GM18508 (cell line): ENCODE results near the gene GPX4.
"Not testable (repeated sequence)": the region's sequence is repeated elsewhere in the genome, so short reads cannot be mapped to it uniquely, and the experiment has no call there.

Experiments
- ATAC-seq: cut with Tn5 transposase; IDR thresholded peaks from one replicate; pipeline ENCODE4 v1.9.1; 2021; ENCODE audit warnings: moderate number of reproducible peaks; ENCODE audit not compliant: insufficient read depth, unreplicated experiment

The GPX4 gene

DNA sequence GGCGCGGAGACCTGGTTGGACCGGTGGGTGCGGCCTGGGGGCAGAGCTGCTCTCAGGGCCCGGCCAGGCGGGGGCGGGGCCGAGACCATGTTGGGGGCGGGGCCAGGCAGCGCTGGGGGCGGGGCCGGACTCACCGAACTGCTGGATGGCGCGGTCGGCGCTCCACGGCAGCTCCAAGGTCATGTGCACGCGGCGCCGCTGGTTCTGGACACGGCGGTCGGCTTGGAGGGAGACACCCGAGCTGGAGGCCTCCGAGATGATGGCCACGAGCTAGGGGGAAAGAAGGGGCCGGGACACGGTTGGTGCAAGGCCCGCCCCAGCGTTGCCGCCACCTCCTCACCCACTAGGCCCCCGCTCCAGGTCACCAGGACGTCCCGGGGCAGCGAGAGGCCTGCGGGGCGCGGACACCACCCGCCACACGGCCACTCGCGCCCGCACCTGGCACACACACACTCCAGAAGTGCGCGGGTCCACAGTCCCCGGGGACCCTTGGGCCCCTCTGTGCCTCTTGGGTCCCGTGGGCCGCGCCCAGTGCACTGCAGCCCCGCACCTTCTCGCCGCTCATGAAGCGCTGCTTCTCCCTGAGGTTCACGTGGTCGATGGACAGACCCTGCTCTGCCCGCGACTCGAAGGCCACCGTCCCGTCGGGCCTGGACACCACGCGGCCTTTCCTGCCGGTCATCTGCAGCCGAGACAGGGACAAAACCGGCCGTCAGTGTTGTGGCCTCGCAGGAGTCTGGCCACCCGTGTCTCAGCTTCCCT lies 8.7 kb downstream of the GPX4 start:
- ATAC-seq = no peak

DNA sequence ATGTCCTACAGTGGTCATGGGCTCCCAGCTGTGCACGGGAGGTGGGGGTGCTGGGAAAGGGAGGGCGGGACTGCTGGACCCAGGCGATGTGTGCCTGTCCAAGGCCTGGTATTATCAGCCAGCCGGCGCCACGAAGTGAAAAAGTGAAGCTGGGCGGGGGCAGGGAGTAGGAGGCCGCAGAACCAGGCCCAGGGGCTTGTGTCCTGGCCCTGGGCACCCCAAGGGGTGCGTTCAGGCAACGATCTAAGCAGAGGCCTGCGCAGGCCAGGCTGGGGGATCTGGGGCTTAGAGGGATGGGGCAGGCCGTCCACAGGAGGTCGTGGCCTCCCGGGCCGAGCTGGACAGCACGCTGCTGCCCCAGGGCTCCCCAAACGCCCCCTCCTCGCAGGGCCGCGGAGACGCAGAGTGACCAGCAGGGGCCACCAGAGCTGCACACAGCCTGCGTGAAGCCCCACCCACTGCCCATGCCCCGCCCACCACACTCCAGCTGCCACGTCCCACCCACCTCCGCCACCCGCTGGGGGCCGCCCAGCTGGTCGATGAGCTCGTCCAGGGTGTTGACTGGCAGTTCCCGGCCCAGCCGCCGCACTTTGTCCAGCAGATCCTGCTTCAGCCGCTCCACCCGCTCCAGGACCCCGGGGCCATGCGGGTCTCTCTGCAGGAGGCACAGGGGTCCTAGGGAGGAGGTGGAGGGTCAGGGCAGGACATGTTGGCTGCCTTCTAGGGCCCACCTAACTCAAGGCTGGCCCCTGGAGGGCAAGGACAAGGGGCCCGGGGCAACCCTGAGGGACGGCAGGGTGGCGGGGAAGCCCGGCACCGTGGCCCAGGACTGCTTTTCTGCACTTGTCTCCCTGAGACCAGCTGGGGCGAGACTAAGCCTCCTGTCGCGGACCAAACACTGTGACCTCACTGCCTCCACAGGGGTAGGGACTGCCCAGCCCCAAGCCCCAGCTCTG lies 9.5 kb downstream of the GPX4 start:
- ATAC-seq = no peak

GRCh38 chr19:1113986-1114483 lies 10.2 kb downstream of the GPX4 start:
- no peak for ATAC-seq

DNA sequence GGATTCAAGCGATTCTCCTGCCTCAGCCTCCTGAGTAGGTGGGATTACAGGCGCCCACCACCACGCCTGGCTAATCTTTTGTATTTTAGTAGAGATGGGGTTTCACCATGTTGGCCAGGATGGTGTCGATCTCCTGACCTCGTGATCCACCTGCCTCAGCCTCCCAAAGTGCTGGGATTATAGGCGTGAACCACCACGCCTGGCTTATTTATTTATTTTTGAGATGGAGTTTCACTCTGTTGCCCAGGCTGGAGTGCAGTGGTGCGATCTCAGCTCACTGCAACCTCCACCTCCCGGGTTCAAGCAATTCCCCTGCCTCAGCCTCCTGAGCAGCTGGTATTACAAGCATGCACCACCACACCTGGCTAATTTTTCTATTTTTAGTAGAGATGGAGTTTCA lies 10.9 kb downstream of the GPX4 start:
- not testable (repeated sequence) for ATAC-seq

DNA sequence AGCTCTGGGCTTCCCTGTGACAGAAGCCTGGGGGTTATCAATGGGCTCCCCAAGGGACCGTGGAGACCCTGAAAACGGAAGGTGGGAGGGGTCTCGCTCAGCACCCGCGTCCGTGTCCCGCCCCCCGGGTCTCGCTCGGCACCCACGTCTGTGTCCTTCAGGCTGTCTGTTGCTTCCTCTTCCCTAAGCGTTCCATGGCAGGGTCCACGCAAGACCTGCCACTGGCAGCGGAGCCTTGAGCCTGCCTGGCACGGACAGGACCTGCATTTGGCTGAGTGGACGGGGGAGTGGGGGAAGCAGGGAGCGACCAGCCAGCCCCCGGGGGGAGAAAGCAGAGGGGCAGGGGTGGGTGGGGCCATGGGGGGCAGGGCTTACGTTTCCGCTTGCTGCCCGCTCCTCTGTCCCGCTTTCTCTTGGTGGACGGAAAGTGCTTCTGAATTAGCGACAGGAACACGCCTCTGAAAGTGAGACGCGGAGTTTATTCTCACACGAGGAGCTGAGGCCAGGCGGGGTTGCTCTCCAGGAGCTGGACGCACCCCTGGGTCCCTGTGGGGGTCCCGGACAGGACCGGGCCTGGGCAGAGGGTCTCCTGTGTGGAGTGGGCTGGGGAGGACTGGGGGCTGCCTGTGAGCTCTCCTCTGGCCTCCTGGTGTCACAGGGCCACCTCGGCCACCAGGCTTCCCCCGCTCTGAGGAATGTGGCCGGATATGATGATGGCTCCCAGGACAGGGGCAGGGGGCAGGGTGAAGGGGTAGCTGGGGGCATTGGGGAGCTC lies 12.0 kb downstream of the GPX4 start:
- ATAC-seq = no peak

GRCh38 chr19:1116726-1117581 lies 13.2 kb downstream of the GPX4 start:
- no peak for ATAC-seq

GRCh38 chr19:1117654-1118053 lies 13.9 kb downstream of the GPX4 start:
- no peak for ATAC-seq

DNA sequence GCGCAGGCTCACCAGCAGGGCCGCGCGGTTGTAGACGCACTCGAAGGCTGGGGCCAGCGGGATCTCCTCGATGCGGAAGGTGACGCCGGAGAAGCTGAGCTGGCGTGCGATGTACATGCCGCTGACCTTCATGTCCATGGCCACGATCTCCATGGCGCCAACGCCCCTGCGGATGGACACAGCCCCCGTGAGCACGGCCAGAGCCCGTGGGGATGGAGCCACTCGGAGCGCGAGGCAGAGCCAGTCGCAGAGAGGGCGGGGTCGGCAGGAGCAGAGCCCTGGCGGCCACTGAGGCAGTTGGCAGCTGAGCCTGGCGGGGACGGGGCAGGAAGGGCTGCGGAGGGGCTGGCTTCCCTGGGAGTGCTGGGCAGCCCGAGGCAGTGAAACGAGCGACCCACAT lies 15.2 kb downstream of the GPX4 start:
- no peak for ATAC-seq

GRCh38 chr19:1119475-1120217 lies 15.9 kb downstream of the GPX4 start:
- no peak for ATAC-seq

DNA sequence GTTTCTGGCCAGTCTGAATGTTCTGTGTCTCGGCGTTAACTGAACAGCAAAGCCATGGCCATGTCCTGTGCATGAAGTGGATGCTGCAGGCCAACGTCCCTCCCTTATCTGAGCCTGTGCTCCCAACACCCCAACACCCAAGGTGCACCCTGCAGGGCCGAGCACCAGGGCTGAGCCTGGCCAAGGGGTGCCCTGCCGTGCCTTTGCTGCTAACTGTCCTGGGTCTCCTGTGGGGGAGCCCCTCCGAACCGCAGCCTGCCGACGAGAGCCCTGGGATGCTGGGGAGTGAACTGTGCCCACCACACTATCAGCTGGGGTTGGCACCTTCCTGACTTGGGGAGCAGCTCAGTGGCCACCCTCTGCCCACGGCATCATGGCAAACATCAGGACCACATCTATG lies 17.6 kb downstream of the GPX4 start:
- ATAC-seq = no peak

DNA sequence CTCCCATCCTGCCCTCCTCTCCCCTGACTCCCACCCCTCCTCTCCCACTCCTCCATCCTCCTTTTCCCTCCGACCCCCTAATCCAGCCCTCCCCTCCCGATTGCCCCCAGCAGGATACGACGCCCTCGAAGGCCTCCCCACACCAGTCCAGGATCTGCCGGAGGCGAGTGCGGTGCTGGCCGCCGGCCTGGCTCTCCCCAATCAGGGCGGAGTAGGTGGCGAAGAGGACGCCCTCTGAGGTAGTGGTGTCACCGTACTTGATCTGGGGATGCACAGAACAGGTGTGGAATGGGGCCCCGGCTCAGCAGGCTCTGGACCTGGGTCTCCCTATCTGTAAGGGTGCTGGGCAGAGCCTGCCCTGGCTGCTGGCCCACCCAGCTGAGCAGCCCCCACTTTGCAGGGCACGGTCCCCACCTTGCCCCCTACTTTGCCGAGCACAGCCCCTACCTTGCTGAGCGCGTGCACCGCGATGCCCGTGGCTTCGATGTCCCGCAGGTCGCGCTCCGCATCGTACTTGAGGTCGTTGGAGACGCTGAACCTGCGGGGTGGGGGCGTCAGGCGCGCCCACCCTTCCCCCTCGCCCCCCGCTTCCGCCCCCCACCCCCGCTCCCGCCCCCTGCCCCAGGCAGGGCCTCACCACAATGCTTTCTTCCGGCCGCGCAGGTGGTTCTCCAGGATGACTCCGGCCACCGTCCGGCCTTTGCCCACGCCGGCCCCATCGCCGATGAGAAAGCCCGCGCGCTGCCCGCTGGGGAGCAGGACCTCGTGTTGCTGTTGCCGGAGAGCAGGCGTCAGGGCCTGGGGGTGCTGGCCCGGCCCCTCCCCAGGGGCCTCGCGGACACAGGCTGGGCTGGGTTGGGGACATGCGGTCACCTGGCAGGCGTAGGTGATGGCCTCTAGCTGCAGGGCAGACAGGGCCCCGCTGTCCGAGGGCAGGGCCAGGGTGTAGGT lies 18.5 kb downstream of the GPX4 start:
- ATAC-seq = no peak

DNA sequence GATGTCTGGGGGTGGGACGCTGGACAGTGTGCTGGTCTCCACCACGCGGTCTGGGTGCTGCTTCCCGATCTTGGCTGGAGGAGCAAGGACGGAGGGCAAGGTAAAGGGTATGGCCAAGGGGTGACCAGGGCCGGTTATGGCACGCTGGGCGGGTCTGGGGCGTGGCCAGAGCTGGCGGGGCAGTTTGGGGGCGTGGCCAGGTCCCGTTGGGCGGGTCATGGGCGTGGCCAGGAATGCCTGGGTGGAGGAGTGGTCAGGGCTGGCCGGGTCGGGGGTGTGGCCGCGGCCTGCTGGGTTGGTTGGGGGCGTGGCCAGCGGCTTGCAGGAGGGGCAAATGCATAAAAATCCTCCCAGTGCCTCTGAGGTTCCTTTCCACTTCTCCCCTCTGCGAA lies 19.2 kb downstream of the GPX4 start:
- no peak for ATAC-seq

DNA sequence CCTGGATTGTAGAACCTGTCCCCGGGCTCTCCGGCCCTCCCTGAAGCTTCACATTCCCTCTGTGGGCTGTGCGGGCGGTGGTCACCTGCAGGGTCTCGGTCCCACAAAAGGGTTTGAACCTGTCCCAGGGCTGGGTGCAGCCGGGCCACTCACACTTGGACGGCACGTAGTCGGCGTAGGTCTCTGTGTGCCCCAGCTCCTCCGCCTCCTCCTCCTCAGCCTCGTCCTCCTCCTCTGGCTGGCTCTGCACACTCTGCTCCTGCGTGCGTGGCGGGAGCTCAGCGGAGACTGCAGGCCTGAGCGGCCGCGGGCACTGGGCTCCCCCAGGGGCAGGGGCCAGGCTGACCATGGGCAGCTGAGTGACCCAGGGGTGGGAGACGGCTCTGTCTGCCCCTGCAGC lies 19.6 kb downstream of the GPX4 start:
- ATAC-seq = no peak

- no peak for ATAC-seq
Measured at GRCh38 chr19:1123885-1124677, 20.3 kb downstream of the GPX4 start.

DNA sequence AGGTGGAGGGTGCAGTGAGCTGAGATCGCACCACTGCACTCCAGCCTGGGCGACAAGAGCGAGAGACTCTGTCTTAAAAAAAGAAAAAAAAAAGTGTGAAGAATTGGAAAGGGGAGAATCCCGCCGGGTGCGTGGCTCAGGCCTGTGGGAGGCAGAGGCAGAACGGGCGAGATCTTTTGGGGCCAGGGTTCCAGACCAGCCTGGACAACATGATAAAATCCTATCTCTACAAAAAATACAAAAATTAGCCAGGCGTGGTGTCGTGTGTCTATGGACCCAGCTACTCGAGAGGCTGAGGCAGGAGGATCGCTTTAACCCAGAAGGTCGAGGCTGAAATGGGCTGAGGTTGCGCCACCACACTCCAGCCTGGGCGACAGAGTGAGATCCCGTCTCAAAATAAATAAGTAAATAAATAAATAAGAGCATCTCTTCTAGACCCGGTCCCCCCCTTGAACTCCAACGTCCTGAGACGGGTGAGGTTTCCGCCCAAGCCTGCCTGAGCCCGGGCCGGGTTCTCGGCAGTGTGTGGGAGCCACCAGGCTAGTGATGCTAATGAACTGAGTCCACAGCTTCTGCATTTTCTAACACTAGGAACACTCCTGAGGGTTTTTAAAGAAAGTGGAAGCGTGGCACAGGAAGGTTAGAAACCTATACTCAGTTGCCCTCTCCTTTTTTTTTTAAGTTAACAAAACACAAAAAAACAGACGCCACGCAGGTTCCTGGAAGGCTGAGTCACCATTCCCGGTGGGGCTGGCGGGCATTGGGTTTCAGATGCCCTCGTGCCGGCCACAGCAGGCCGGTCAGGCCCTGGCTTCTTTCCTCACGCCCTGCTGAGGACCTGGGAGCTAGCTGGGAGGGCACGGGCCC lies 22.0 kb downstream of the GPX4 start:
- no peak for ATAC-seq
